ENCODE measurements around the gene RBBP8.

DNA sequence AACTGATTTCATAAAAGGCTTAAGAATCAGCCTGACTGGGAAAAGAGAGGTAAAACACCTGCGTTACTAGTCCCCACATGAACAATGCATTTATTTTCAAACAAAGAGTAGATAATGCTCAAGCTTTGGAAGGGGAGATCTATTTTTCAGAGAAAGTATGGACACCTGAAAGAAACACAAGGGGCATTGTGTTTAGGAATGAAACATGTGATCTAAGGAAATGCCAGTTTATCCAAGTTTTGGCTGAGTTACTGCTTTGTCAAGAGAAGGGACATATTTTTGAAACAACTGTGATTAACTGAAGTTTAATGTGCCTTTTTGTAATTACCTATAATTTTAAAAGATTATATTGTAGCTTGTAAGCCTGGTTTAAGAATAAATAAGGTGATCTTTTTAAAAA, 49.3 kb upstream of the RBBP8 start:
- TF ChIP-seq EP300 (IDR thresholded peaks at IDR 0.05; ENCODE audit: borderline replicate concordance): no peak
- TF ChIP-seq, protein P1, sequence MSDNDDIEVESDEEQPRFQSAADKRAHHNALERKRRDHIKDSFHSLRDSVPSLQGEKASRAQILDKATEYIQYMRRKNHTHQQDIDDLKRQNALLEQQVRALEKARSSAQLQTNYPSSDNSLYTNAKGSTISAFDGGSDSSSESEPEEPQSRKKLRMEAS (IDR thresholded peaks at IDR 0.05): no peak
- TF ChIP-seq CEBPB (IDR thresholded peaks at IDR 0.05): no peak
- TF ChIP-seq EGR1 (IDR thresholded peaks at IDR 0.05): no peak
- no peak for TF ChIP-seq TAF1 (IDR thresholded peaks at IDR 0.05; ENCODE audit: low read depth)
- TF ChIP-seq, protein P2, sequence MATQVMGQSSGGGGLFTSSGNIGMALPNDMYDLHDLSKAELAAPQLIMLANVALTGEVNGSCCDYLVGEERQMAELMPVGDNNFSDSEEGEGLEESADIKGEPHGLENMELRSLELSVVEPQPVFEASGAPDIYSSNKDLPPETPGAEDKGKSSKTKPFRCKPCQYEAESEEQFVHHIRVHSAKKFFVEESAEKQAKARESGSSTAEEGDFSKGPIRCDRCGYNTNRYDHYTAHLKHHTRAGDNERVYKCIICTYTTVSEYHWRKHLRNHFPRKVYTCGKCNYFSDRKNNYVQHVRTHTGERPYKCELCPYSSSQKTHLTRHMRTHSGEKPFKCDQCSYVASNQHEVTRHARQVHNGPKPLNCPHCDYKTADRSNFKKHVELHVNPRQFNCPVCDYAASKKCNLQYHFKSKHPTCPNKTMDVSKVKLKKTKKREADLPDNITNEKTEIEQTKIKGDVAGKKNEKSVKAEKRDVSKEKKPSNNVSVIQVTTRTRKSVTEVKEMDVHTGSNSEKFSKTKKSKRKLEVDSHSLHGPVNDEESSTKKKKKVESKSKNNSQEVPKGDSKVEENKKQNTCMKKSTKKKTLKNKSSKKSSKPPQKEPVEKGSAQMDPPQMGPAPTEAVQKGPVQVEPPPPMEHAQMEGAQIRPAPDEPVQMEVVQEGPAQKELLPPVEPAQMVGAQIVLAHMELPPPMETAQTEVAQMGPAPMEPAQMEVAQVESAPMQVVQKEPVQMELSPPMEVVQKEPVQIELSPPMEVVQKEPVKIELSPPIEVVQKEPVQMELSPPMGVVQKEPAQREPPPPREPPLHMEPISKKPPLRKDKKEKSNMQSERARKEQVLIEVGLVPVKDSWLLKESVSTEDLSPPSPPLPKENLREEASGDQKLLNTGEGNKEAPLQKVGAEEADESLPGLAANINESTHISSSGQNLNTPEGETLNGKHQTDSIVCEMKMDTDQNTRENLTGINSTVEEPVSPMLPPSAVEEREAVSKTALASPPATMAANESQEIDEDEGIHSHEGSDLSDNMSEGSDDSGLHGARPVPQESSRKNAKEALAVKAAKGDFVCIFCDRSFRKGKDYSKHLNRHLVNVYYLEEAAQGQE (IDR thresholded peaks at IDR 0.05; ENCODE audit: low read depth): no peak
- no peak for TF ChIP-seq RAD21 (IDR thresholded peaks at IDR 0.05; ENCODE audit: low read depth)
- no peak for TF ChIP-seq CREB1 (IDR thresholded peaks at IDR 0.05; ENCODE audit: low read depth)
- no peak for TF ChIP-seq TCF12 (IDR thresholded peaks at IDR 0.05; ENCODE audit: low read depth)
- no peak for TF ChIP-seq FOXM1 (IDR thresholded peaks at IDR 0.05; ENCODE audit: borderline replicate concordance, low read depth)
